ENCODE data around the gene GATA3. TPM values are rescaled to one million over a fixed set of nuclear protein-coding genes. Genes with fewer than 3 reads are reported as not detected.

The GATA3 gene
- total and polyA plus RNA-seq, 2 of the 8 experiments (the other 6 are each of a cell fraction or from before 2014, with no cell fraction given), result 0.02 to 0.43 TPM

GRCh38 chr10:8041992-8042720 is 12.3 kb upstream of the GATA3 start:
- no peak overlapping the region for H2AFZ ChIP-seq (ENCODE audit: low read length)
- no peak for DNase-seq (ENCODE audit: low read depth in 1 of 2, low spot score in 2 of 2)
- H2BK120ac ChIP-seq (replicated peaks; ENCODE audit: low read depth, low read length), result no peak overlapping the region
- no peak overlapping the region for H3K27ac ChIP-seq (ENCODE audit: low read depth, low read length)
- no peak overlapping the region for H2BK20ac ChIP-seq (ENCODE audit: low read length)
- H3K79me1 ChIP-seq (ENCODE audit: low read depth, low read length), result no peaks in the 10 kb centered on the region; the same call in 1 of the 2 replicates
- CTCF ChIA-PET (ENCODE audit: partially characterized antibody), result interaction anchor here (0.6 to 1.8 kb wide), 4 partner anchors 8 to 1168 kb away, joined by 3 to 7 read pairs (median 4); no protein-coding TSS in a partner anchor
- H3K36me3 ChIP-seq (ENCODE audit: control insufficient read depth in 2 of 4, insufficient read depth in 4 of 4, low read length in 3 of 4), result no peaks in the 10 kb centered on the region; a peak in 1 of 8 replicates
- H3K4me3 ChIP-seq (ENCODE audit: extremely low read depth in 1 of 4, insufficient read depth in 2 of 4, low read depth in 3 of 4, low read length in 4 of 4), result no peak overlapping the region
- no peak overlapping the region for H3K18ac ChIP-seq (ENCODE audit: extremely low read depth, low read length)
- H3K9me3 ChIP-seq (ENCODE audit: insufficient read depth in 2 of 2, low read depth in 1 of 2, low read length in 1 of 2), result no peaks in the 10 kb centered on the region
- no peak overlapping the region for H3K23ac ChIP-seq (ENCODE audit: insufficient read length)
- no peak overlapping the region for H2BK5ac ChIP-seq (ENCODE audit: low read depth, low read length)
- H3K79me2 ChIP-seq (ENCODE audit: control insufficient read depth in 1 of 2, insufficient read depth in 2 of 2, low read length in 2 of 2), result no peaks in the 10 kb centered on the region
- peaks cover 24 to 32% of the 10 kb centered on the region in 2 experiments for H4K20me1 ChIP-seq (replicated peaks in 1 of 2; ENCODE audit: control insufficient read depth in 1 of 2, insufficient read depth in 2 of 2, low read length in 2 of 2)
- H3K56ac ChIP-seq (replicated peaks; ENCODE audit: insufficient read length, low read depth, low read length), result no peak overlapping the region
- H3K27me3 ChIP-seq (replicated peaks in 1 of 4; ENCODE audit: control insufficient read depth in 3 of 4, extremely low read depth in 1 of 4, insufficient read depth in 3 of 4, low read length in 3 of 4), result peaks cover 88 to 100% (median 100%) of the 10 kb centered on the region in 4 experiments
- H3K14ac ChIP-seq (ENCODE audit: insufficient read length), result no peak overlapping the region
- POLR2A ChIA-PET (ENCODE audit: partially characterized antibody), result interaction anchor here (1.1 to 1.3 kb wide), 2 partner anchors 9 to 17 kb away, joined by 3 to 6 read pairs; no protein-coding TSS in a partner anchor
- peak overlapping the region in 1 of 2 experiments; percentile 59; a peak in 2 of 4 replicates for H3K4me2 ChIP-seq (ENCODE audit: insufficient read depth in 1 of 2, low read depth in 2 of 2, low read length in 2 of 2)
- H4K8ac ChIP-seq (ENCODE audit: extremely low read depth, insufficient read depth, low read length), result no peak overlapping the region
- H4K91ac ChIP-seq (replicated peaks; ENCODE audit: insufficient read length, low read length), result no peak overlapping the region
- no peaks in the 10 kb centered on the region; the same call in 1 of the 2 replicates for H3K23me2 ChIP-seq (ENCODE audit: low read depth, low read length)
- H3K9ac ChIP-seq (replicated peaks in 1 of 4; ENCODE audit: extremely low read depth in 1 of 4, low read depth in 3 of 4, low read length in 3 of 4), result no peak overlapping the region
- H2BK12ac ChIP-seq (ENCODE audit: low read depth, low read length), result peak overlapping the region; percentile 85; the same call in 1 of the 2 replicates
- no peak overlapping the region for H3K4ac ChIP-seq (replicated peaks; ENCODE audit: insufficient read length, low read depth, low read length)
- FAIRE-seq, result no peak
- H2BK15ac ChIP-seq (ENCODE audit: low read length), result peak overlapping the region; percentile 90; the same call in 1 of the 2 replicates
- peaks cover 9 to 41% (median 18%) of the 10 kb centered on the region in 4 experiments for H3K4me1 ChIP-seq (replicated peaks in 1 of 4; ENCODE audit: control insufficient read depth in 3 of 4, insufficient read depth in 4 of 4, low read length in 3 of 4)
- 10% methylated on average over 17 of the region's 17 CpGs; no CpG with 5 or more reads in 1 of the 2 experiments for WGBS, 2 experiments (ENCODE audit: extremely low coverage in 1 of 2, insufficient coverage in 1 of 2, insufficient read length in 1 of 2, insufficient replicate concordance in 2 of 2, low coverage in 1 of 2, low lambda C conversion rate in 2 of 2, missing lambda C conversion rate in 1 of 2)
- no peak overlapping the region for H2AK5ac ChIP-seq (ENCODE audit: low read depth, low read length)
- no peak overlapping the region for H4K5ac ChIP-seq (ENCODE audit: insufficient read length, low read depth, low read length)
- TF ChIP-seq BACH1 (IDR thresholded peaks at IDR 0.05; ENCODE audit: low read length) (no peak), RNF2 (IDR thresholded peaks at IDR 0.05; ENCODE audit: borderline replicate concordance, low read depth, low read length, missing control alignments, poor library complexity, severe bottlenecking) (peak; percentile 96), EGR1 (IDR thresholded peaks at IDR 0.05; ENCODE audit: borderline replicate concordance, low read depth, low read length) (no peak), RXRA (IDR thresholded peaks at IDR 0.05; ENCODE audit: insufficient read depth, low read depth, low read length) (no peak), POU5F1 (IDR thresholded peaks at IDR 0.05; ENCODE audit: low read depth, low read length) (no peak), EZH2 (IDR thresholded peaks at IDR 0.05; ENCODE audit: low read depth, low read length, severe bottlenecking) (peak; percentile 86), SIX5 (IDR thresholded peaks at IDR 0.05; ENCODE audit: low read depth, low read length) (no peak), SUZ12 (IDR thresholded peaks at IDR 0.05; ENCODE audit: low read length) (peak; percentile 95), ATF3 (IDR thresholded peaks at IDR 0.05; ENCODE audit: insufficient read depth, low read depth, low read length) (no peak), FOSL1 (IDR thresholded peaks at IDR 0.05; ENCODE audit: insufficient read depth, low read depth, low read length) (no peak)

Data from H1 (cell line).